D721Med (cell line): ENCODE data around the gene FTCD.

Source experiments
- DNase-seq: peaks from one replicate; pipeline ENCODE4 v3.0.0; 2011; ENCODE audit warnings: low spot score; ENCODE audit not compliant: insufficient read length
- FAIRE-seq: peaks from 2 replicates; lab custom pipeline; 2011; peaks lifted over from hg19 to GRCh38; lab: Jason Lieb, UNC
- CTCF ChIP-seq: IDR thresholded peaks from 2 replicates; pipeline ENCODE4 v1.5.1; 2012; ENCODE audit warnings: mild to moderate bottlenecking, control low read depth; ENCODE audit not compliant: insufficient read depth; ENCODE audit errors: missing control alignments

FTCD gene

GRCh38 chr21:46163380-46163779 is 8.0 kb upstream of the FTCD start:
- DNase-seq = no peak
- no peak for TF ChIP-seq CTCF
- FAIRE-seq = no peak

- TF ChIP-seq CTCF = no peak
- FAIRE-seq (no peak), DNase-seq (no peak)
Measured at GRCh38 chr21:46161633-46162592, 6.5 kb upstream of the FTCD start.

- no peak for TF ChIP-seq CTCF
- FAIRE-seq = no peak
- DNase-seq = no peak
Measured at GRCh38 chr21:46160907-46161632, 5.7 kb upstream of the FTCD start.

- FAIRE-seq (no peak), DNase-seq (no peak)
- no peak for TF ChIP-seq CTCF
Measured at GRCh38 chr21:46160657-46160906, 5.2 kb upstream of the FTCD start.

GRCh38 chr21:46159841-46160656 is 4.7 kb upstream of the FTCD start:
- DNase-seq (no peak), FAIRE-seq (no peak)
- no peak for TF ChIP-seq CTCF

- FAIRE-seq (no peak), DNase-seq (no peak)
- no peak for TF ChIP-seq CTCF
Measured at GRCh38 chr21:46159390-46159789, 4.0 kb upstream of the FTCD start.
